Fibroblast of the aortic adventitia (primary cell): ENCODE results near the gene CYB5RL. TPM values are rescaled to one million over a fixed set of nuclear protein-coding genes. Genes with fewer than 3 reads are reported as not detected.

Source experiments
- DNase-seq: peaks from one replicate; pipeline ENCODE4 v3.0.0-alpha.2; 2010; ENCODE audit warnings: low read depth
- H3K4me3 ChIP-seq: 2 replicates; pipeline ENCODE4 v1.5.1; 2011; ENCODE audit warnings: low read depth, mild to moderate bottlenecking, control low read depth, low read length, moderate library complexity
- CTCF ChIP-seq: IDR thresholded peaks from 2 replicates; pipeline ENCODE4 v1.5.1; 2011; ENCODE audit warnings: mild to moderate bottlenecking, low read length, control low read depth, inconsistent platforms; ENCODE audit not compliant: insufficient read depth
- total RNA-seq: library from RNA; depleted of rRNA; stranded (reverse); fragments of >200 nt; gene quantifications from 2 replicates; pipeline ENCODE4 v1.2.3, GENCODE V29; 2012; ENCODE audit warnings: low replicate concordance

The CYB5RL gene
- total RNA-seq, 1 donor, result 10.9 TPM

DNA sequence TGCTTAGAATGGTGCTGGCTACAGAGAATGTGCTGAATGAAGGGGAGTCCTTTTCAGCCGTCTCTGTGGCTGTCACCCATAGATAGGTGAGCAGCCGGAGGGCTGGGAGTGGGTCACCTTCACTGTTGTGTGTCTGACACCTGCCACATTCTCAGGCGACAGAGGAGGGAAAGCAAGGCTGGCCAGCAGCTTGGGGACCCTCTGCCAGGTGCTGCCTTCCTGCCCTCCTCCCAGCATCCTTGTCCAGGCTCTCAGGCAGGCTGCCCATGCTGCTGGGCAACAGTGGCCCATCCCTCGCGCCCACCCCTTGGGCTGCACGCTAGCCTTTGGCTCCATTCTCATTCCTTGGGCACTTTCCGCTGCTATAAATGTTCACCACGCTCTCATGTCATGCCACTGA is 22.1 kb downstream of the CYB5RL start:
- no peak overlapping the region for H3K4me3 ChIP-seq
- TF ChIP-seq CTCF, result no peak
- no peak for DNase-seq

DNA sequence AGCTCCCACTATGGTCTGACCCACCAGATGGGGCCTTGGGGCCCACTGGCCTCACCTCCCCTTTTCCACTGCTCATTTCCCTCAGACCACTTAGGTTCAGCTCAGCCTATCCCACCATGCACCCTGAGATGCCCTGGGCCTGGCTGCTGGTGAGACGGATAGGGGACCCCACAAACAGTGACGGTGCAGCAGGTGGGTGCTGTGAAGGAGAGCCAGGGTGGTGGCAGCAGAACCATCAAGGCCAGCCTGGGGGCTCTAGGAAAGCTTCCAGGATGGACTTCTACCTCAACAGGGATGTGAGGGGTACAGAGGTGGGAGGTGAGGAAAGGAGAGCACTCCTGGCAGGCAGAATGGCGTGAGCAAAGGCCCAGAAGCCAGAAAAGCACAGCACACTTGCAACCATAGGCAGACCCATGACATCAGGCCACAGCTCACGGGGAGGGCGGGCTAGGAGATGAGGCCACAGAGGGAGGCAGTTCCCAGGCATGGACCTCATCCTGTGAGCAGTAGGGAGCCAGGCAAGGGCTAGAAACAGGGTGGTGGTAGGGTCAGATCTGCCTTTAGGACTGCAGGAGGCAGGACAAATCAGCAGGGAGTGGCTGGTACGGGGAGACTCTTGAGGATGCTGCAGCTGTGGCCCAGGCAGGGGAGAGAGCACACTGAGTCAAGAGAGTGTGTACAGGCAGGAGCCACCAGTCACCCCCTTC is 23.1 kb downstream of the CYB5RL start:
- no peak overlapping the region for H3K4me3 ChIP-seq
- no peak for TF ChIP-seq CTCF
- DNase-seq, result no peak

- no peak overlapping the region for H3K4me3 ChIP-seq
- DNase-seq, result no peak
- TF ChIP-seq CTCF, result no peak
Observed at GRCh38 chr1:54174106-54174505, 25.7 kb downstream of the CYB5RL start.

DNA sequence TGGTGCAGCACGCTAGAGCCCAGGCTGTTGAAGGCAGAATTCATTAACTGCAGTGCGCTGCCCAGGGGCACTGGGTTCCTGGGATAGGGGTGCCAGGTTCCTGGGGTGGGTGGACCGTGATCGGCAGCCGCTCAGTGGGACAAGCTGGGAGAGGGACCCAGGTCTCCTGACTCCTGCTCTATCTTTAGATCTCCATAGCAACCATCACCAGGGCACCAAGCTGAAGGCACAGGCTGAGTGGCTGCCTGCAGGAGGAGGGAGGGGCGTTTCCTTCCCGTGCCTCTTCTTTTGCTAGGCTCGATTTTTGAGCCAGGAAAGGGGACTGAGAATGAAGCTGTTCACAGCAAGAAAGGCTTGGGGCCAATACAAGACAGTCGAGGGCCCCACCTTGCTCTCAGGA is 26.1 kb downstream of the CYB5RL start:
- no peak for TF ChIP-seq CTCF
- DNase-seq, result no peak
- H3K4me3 ChIP-seq, result no peak overlapping the region

DNA sequence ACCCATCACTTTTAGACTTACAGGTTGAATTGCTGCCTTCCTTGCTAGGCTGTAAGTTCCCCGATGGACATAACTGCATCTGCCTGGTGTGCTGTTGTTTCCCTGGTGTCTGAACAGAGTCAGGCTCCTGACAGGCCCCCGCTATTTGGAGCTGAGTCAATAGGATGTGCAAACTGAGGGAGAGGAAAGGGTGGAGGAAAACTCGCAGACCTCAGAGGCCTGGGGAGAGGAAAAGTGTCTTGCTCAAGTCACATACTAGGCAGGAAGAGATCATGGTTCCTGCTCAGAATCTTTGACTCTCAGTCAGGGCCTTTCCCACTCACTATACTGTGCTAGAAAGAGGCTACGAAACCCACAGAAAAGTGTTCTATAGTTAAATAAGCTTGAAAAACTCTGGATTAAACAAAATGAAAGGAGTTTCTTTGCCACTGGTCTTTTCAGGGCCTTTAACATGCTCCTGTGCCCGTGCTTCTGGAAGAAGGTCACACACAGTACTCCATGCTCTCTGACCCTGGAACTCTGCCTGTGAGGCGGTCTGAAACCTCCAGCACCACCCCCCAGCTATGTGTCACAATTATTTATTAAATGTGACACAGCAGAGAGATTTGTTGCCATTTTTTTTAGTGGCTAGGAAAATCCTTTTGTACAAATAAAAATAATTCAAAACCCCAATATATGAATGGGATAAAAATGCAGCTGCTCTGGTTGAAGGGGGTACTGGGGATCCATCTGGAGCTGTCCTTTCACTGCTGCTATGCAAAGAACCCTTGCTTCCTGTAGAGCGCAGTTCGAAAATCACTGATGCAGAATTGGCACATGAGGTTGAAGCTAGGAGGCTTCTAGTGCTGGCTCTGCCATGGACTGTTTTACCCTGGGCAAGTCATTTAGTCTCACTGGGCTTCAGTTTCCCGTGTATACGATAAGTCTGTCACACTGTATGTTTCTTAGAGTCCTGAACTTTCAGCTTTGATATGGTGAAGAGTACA is 26.9 kb downstream of the CYB5RL start:
- no peak for DNase-seq
- H3K4me3 ChIP-seq, result no peak overlapping the region
- no peak for TF ChIP-seq CTCF

- TF ChIP-seq CTCF, result no peak
- H3K4me3 ChIP-seq, result no peak overlapping the region
- no peak for DNase-seq
Observed at GRCh38 chr1:54171606-54172005, 28.2 kb downstream of the CYB5RL start.
